Measurements from ENCODE around the gene CISH.

CISH gene

DNA sequence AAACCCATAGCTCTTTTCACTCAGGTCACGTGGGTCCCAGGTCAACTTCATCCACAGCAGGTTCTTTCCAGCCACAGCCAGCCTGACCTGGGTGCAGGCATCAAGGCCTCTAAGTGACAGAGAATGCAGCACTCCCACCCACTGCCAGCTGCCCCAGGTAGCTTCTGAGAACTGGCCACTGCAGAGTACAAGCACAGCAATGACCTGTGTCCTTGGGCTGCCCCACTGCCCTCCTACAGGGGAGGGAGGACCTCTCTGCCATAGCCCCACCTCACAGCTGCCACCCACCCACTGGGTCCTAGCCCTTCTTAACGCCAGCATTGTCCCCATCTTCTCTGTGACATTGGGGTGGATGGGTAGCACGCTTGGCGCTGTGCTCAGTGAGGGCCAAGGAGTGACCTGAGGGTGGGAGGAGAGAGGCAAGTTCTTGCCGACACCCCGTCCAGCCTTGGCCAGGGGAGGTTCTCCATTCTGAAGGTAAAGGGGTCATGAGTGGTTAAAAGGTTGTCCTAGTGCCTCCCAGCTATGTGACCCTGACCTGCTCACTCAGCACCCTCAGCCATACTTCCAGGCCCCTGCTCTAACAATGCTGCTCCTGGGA, 12.4 kb downstream of the CISH start:
- Histone ChIP-seq H3K4me1 (ENCODE audit: insufficient read depth, insufficient read length) (peaks cover 14% of the 10 kb centered on the region), H3K4me3 (ENCODE audit: insufficient read length, low read depth) (no peak overlapping the region), H3K27me3 (ENCODE audit: insufficient read depth, insufficient read length) (no peaks in the 10 kb centered on the region), H3K9me3 (ENCODE audit: insufficient read depth, low read length) (no peaks in the 10 kb centered on the region), H3K36me3 (ENCODE audit: insufficient read depth, insufficient read length, low read length) (no peaks in the 10 kb centered on the region), H3K9ac (ENCODE audit: insufficient read length, low read depth) (no peak overlapping the region)
- DNase-seq (ENCODE audit: low read depth, low spot score) = no peak
- TF ChIP-seq SUZ12 (IDR thresholded peaks at IDR 0.05; ENCODE audit: extremely low read depth, insufficient read depth, insufficient read length) (no peak), ZNF274 (IDR thresholded peaks at IDR 0.05; ENCODE audit: low read depth, low read length) (no peak)

DNA sequence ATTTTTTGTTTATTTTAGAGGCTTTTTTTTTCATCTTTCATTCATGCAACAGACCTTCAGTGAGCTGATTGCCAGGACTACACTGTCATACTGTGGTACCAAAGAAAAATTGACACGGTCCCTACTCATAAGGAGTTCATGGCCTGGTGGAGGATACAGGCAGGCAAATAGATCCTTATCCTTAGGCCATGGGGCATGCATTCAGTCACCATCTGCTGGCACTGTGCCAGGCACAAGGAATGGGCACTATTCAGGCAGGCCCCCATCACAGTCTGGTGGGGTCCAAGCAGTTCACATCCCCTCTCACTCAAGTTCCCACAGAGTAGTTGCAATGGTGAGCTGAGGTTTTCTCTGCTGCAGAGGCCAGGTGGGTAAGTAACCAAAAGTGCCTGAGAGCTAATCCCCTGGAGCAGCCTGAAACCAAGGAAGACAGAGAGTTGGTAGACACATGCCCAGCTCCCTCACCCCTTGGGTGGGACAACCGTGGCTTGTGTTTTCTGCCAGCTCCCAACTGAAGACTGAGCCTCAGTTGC, 17.3 kb downstream of the CISH start:
- H3K9me3 ChIP-seq (ENCODE audit: insufficient read depth, low read length) = no peaks in the 10 kb centered on the region
- no peak for TF ChIP-seq ZNF274 (IDR thresholded peaks at IDR 0.05; ENCODE audit: low read depth, low read length)
- no peak for TF ChIP-seq YY1 (IDR thresholded peaks at IDR 0.05; ENCODE audit: insufficient read depth, insufficient read length)
- no peak for TF ChIP-seq SUZ12 (IDR thresholded peaks at IDR 0.05; ENCODE audit: extremely low read depth, insufficient read depth, insufficient read length)
- no peak for DNase-seq (ENCODE audit: low read depth, low spot score)
- H3K36me3 ChIP-seq (ENCODE audit: insufficient read depth, insufficient read length, low read length) = no peaks in the 10 kb centered on the region
- no peak overlapping the region for H3K9ac ChIP-seq (ENCODE audit: insufficient read length, low read depth)
- peaks cover 14% of the 10 kb centered on the region for H3K4me1 ChIP-seq (ENCODE audit: insufficient read depth, insufficient read length)
- H3K27me3 ChIP-seq (ENCODE audit: insufficient read depth, insufficient read length) = no peaks in the 10 kb centered on the region
- H3K4me3 ChIP-seq (ENCODE audit: insufficient read length, low read depth) = no peak overlapping the region

DNA sequence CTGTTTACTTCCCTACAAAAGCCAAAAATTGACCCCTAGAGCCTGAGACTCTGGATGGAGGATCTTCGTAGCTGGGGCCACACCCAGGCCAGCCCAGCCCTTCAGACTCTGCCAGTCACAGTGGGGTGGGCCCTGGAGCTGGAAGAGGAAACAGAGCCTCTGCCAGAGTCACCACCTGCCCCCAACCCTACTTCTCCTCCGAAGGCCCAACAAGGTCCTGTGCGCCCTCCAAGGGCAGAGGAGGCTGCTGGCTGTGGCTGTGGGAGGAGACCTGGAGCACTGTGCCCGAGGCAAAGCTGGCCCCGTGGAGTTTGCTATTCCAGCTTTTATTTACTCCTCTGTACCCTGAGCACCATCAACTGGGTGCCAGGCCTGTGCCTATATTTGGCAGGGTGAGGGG, 19.0 kb downstream of the CISH start:
- no peak overlapping the region for H3K9ac ChIP-seq (ENCODE audit: insufficient read length, low read depth)
- no peaks in the 10 kb centered on the region for H3K9me3 ChIP-seq (ENCODE audit: insufficient read depth, low read length)
- H3K4me3 ChIP-seq (ENCODE audit: insufficient read length, low read depth) = no peak overlapping the region
- no peak for TF ChIP-seq YY1 (IDR thresholded peaks at IDR 0.05; ENCODE audit: insufficient read depth, insufficient read length)
- no peak for TF ChIP-seq ZNF274 (IDR thresholded peaks at IDR 0.05; ENCODE audit: low read depth, low read length)
- no peak for TF ChIP-seq SUZ12 (IDR thresholded peaks at IDR 0.05; ENCODE audit: extremely low read depth, insufficient read depth, insufficient read length)
- no peak for DNase-seq (ENCODE audit: low read depth, low spot score)
- peaks cover 14% of the 10 kb centered on the region for H3K4me1 ChIP-seq (ENCODE audit: insufficient read depth, insufficient read length)
- no peaks in the 10 kb centered on the region for H3K36me3 ChIP-seq (ENCODE audit: insufficient read depth, insufficient read length, low read length)
- H3K27me3 ChIP-seq (ENCODE audit: insufficient read depth, insufficient read length) = no peaks in the 10 kb centered on the region

- H3K4me1 ChIP-seq (ENCODE audit: insufficient read depth, insufficient read length) = peaks cover 14% of the 10 kb centered on the region
- no peak for DNase-seq (ENCODE audit: low read depth, low spot score)
- H3K9me3 ChIP-seq (ENCODE audit: insufficient read depth, low read length) = no peaks in the 10 kb centered on the region
- no peaks in the 10 kb centered on the region for H3K36me3 ChIP-seq (ENCODE audit: insufficient read depth, insufficient read length, low read length)
- no peak overlapping the region for H3K4me3 ChIP-seq (ENCODE audit: insufficient read length, low read depth)
- H3K27me3 ChIP-seq (ENCODE audit: insufficient read depth, insufficient read length) = no peaks in the 10 kb centered on the region
- TF ChIP-seq SUZ12 (IDR thresholded peaks at IDR 0.05; ENCODE audit: extremely low read depth, insufficient read depth, insufficient read length) = no peak
- TF ChIP-seq ZNF274 (IDR thresholded peaks at IDR 0.05; ENCODE audit: low read depth, low read length) = no peak
- no peak for TF ChIP-seq YY1 (IDR thresholded peaks at IDR 0.05; ENCODE audit: insufficient read depth, insufficient read length)
- no peak overlapping the region for H3K9ac ChIP-seq (ENCODE audit: insufficient read length, low read depth)
These were observed 20.3 kb downstream of the CISH start for GRCh38 chr3:50591196-50591741.

GRCh38 chr3:50588759-50589433, 22.7 kb downstream of the CISH start:
- Histone ChIP-seq H3K4me3 (ENCODE audit: insufficient read length, low read depth) (no peak overlapping the region), H3K9me3 (ENCODE audit: insufficient read depth, low read length) (no peaks in the 10 kb centered on the region), H3K27me3 (ENCODE audit: insufficient read depth, insufficient read length) (no peaks in the 10 kb centered on the region), H3K4me1 (ENCODE audit: insufficient read depth, insufficient read length) (peaks cover 16% of the 10 kb centered on the region), H3K36me3 (ENCODE audit: insufficient read depth, insufficient read length, low read length) (peaks cover 17% of the 10 kb centered on the region), H3K9ac (ENCODE audit: insufficient read length, low read depth) (no peak overlapping the region)
- no peak for DNase-seq (ENCODE audit: low read depth, low spot score)
- TF ChIP-seq YY1 (IDR thresholded peaks at IDR 0.05; ENCODE audit: insufficient read depth, insufficient read length) (no peak), SUZ12 (IDR thresholded peaks at IDR 0.05; ENCODE audit: extremely low read depth, insufficient read depth, insufficient read length) (no peak), ZNF274 (IDR thresholded peaks at IDR 0.05; ENCODE audit: low read depth, low read length) (no peak)

GRCh38 chr3:50587806-50588758, 23.5 kb downstream of the CISH start:
- peaks cover 25% of the 10 kb centered on the region for H3K36me3 ChIP-seq (ENCODE audit: insufficient read depth, insufficient read length, low read length)

More at GRCh38 chr3:50587806-50588758, 23.5 kb downstream of the CISH start:
- Histone ChIP-seq H3K4me3 (ENCODE audit: insufficient read length, low read depth) (no peak overlapping the region), H3K27me3 (ENCODE audit: insufficient read depth, insufficient read length) (no peaks in the 10 kb centered on the region), H3K9me3 (ENCODE audit: insufficient read depth, low read length) (no peaks in the 10 kb centered on the region), H3K9ac (ENCODE audit: insufficient read length, low read depth) (no peak overlapping the region), H3K4me1 (ENCODE audit: insufficient read depth, insufficient read length) (peaks cover 18% of the 10 kb centered on the region)
- TF ChIP-seq SUZ12 (IDR thresholded peaks at IDR 0.05; ENCODE audit: extremely low read depth, insufficient read depth, insufficient read length) (no peak), YY1 (IDR thresholded peaks at IDR 0.05; ENCODE audit: insufficient read depth, insufficient read length) (no peak), ZNF274 (IDR thresholded peaks at IDR 0.05; ENCODE audit: low read depth, low read length) (no peak)
- DNase-seq (ENCODE audit: low read depth, low spot score) = no peak
